ENCODE measurements around the gene ZFHX3. TPM values are rescaled to one million over a fixed set of nuclear protein-coding genes. Genes with fewer than 3 reads are reported as not detected.

Gene ZFHX3
- polyA plus RNA-seq, 1 experiment: 2.2 TPM

GRCh38 chr16:73041676-73042075, 6.3 kb downstream of the ZFHX3 start:
- CTCF ChIA-PET: interaction anchor here (0.9 kb wide), 1 partner anchor 21 kb away, joined by 3 read pairs; no protein-coding TSS in a partner anchor
- TF ChIP-seq, protein P1, sequence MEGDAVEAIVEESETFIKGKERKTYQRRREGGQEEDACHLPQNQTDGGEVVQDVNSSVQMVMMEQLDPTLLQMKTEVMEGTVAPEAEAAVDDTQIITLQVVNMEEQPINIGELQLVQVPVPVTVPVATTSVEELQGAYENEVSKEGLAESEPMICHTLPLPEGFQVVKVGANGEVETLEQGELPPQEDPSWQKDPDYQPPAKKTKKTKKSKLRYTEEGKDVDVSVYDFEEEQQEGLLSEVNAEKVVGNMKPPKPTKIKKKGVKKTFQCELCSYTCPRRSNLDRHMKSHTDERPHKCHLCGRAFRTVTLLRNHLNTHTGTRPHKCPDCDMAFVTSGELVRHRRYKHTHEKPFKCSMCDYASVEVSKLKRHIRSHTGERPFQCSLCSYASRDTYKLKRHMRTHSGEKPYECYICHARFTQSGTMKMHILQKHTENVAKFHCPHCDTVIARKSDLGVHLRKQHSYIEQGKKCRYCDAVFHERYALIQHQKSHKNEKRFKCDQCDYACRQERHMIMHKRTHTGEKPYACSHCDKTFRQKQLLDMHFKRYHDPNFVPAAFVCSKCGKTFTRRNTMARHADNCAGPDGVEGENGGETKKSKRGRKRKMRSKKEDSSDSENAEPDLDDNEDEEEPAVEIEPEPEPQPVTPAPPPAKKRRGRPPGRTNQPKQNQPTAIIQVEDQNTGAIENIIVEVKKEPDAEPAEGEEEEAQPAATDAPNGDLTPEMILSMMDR (IDR thresholded peaks at IDR 0.05; ENCODE audit: insufficient read depth, low read depth, low read length): no peak
- DNase-seq (ENCODE audit: low read depth): no peak

GRCh38 chr16:73040735-73041402, 7.1 kb downstream of the ZFHX3 start:
- TF ChIP-seq, protein P1 (IDR thresholded peaks at IDR 0.05; ENCODE audit: insufficient read depth, low read depth, low read length): no peak
- Histone ChIP-seq H3K4me3 (ENCODE audit: low read depth, low read length) (no peak overlapping the region), H3K27me3 (ENCODE audit: control insufficient read depth, insufficient read depth, low read length) (no peaks in the 10 kb centered on the region), H3K36me3 (ENCODE audit: control insufficient read depth, insufficient read depth, low read length) (no peaks in the 10 kb centered on the region)
- no peak for DNase-seq (ENCODE audit: low read depth)
- ChIA-PET POLR2A (no interaction called here), CTCF (interaction anchor here (0.6 to 0.9 kb wide), 2 partner anchors 9 to 20 kb away, joined by 3 read pairs; no protein-coding TSS in a partner anchor)

More at GRCh38 chr16:73041676-73042075, 6.3 kb downstream of the ZFHX3 start:
- H3K4me3 ChIP-seq (ENCODE audit: low read depth, low read length): no peak overlapping the region
- H3K36me3 ChIP-seq (ENCODE audit: control insufficient read depth, insufficient read depth, low read length): no peaks in the 10 kb centered on the region
- POLR2A ChIA-PET: no interaction called here
- no peaks in the 10 kb centered on the region for H3K27me3 ChIP-seq (ENCODE audit: control insufficient read depth, insufficient read depth, low read length)

DNA sequence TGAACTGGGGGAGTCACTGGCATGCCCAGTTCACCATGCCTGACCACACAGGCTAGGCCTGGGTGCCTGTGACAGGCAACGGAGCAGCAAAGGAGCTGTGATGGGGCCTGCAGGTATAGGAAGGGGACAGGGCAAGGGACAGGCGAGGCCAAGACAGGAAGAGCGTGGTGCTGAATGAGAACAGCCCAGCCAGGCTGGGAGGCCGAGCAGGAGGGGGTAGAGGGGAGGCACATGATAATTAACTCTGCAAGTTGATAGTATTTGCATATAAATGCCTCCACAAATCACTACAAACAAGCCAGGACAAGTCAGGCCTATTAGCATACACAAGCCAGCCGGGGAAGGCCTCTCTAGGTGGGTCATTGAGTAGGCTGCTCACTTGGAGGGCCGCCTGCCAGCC, 7.8 kb downstream of the ZFHX3 start:
- H3K27me3 ChIP-seq (ENCODE audit: control insufficient read depth, insufficient read depth, low read length): no peaks in the 10 kb centered on the region
- CTCF ChIA-PET: no interaction called here
- TF ChIP-seq, protein P1 (IDR thresholded peaks at IDR 0.05; ENCODE audit: insufficient read depth, low read depth, low read length): no peak
- H3K36me3 ChIP-seq (ENCODE audit: control insufficient read depth, insufficient read depth, low read length): no peaks in the 10 kb centered on the region
- POLR2A ChIA-PET: no interaction called here
- no peak overlapping the region for H3K4me3 ChIP-seq (ENCODE audit: low read depth, low read length)
- no peak for DNase-seq (ENCODE audit: low read depth)

- H3K36me3 ChIP-seq (ENCODE audit: control insufficient read depth, insufficient read depth, low read length): no peaks in the 10 kb centered on the region
- no peak for DNase-seq (ENCODE audit: low read depth)
- ChIA-PET POLR2A (interaction anchor here (0.6 kb wide), 1 partner anchor 691 kb away, joined by 3 read pairs; no protein-coding TSS in a partner anchor), CTCF (interaction anchor here (0.5 to 0.9 kb wide), 3 partner anchors 12 to 535 kb away, joined by 3 read pairs; no protein-coding TSS in a partner anchor)
- no peak overlapping the region for H3K4me3 ChIP-seq (ENCODE audit: low read depth, low read length)
- TF ChIP-seq, protein P1 (IDR thresholded peaks at IDR 0.05; ENCODE audit: insufficient read depth, low read depth, low read length): no peak
- H3K27me3 ChIP-seq (ENCODE audit: control insufficient read depth, insufficient read depth, low read length): no peaks in the 10 kb centered on the region
Measured at GRCh38 chr16:73037845-73038570, 9.9 kb downstream of the ZFHX3 start.

GRCh38 chr16:73037331-73037745, 10.6 kb downstream of the ZFHX3 start:
- no peak for DNase-seq (ENCODE audit: low read depth)
- CTCF ChIA-PET: interaction anchor here (0.8 to 0.9 kb wide), 2 partner anchors 11 to 534 kb away, joined by 3 read pairs; no protein-coding TSS in a partner anchor
- TF ChIP-seq, protein P1 (IDR thresholded peaks at IDR 0.05; ENCODE audit: insufficient read depth, low read depth, low read length): no peak
- Histone ChIP-seq H3K4me3 (ENCODE audit: low read depth, low read length) (no peak overlapping the region), H3K36me3 (ENCODE audit: control insufficient read depth, insufficient read depth, low read length) (no peaks in the 10 kb centered on the region), H3K27me3 (ENCODE audit: control insufficient read depth, insufficient read depth, low read length) (no peaks in the 10 kb centered on the region)
- POLR2A ChIA-PET: interaction anchor here (0.6 kb wide), 1 partner anchor 691 kb away, joined by 3 read pairs; no protein-coding TSS in a partner anchor
